Neural cell (in vitro differentiated cells): Measurements from ENCODE around the gene THYN1. TPM values are rescaled to one million over a fixed set of nuclear protein-coding genes. Genes with fewer than 3 reads are reported as not detected.

Experiments used
- H2AFZ ChIP-seq: fragments of 200-600, 300-800 bp; sonication (generic), shearing (Covaris generic); 2 replicates; pipeline ENCODE4 v1.6.0; 2014; ENCODE audit warnings: low read depth, mild to moderate bottlenecking, antibody characterized with exemption, low read length, moderate library complexity
- H3F3A ChIP-seq: fragments of 200-600 bp; shearing (Covaris generic); 2 replicates; pipeline ENCODE4 v1.6.1; 2016; ENCODE audit warnings: mild to moderate bottlenecking, moderate library complexity, mixed read lengths, antibody characterized with exemption, low read length; ENCODE audit not compliant: insufficient read depth, poor library complexity, severe bottlenecking
- H3K27ac ChIP-seq: fragments of 200-600, 300-800 bp; sonication (generic), shearing (Covaris generic); 2 replicates; pipeline ENCODE4 v1.5.1; 2014; ENCODE audit warnings: mild to moderate bottlenecking, low read length, moderate library complexity
- H3K27me3 ChIP-seq: fragments of 300-800, 200-600 bp; sonication (generic), shearing (Covaris generic); 2 replicates; pipeline ENCODE4 v1.6.0; 2014; ENCODE audit warnings: mild to moderate bottlenecking, low read depth, low read length, moderate library complexity; ENCODE audit not compliant: insufficient read depth
- H3K36me3 ChIP-seq: fragments of 300-800, 200-600 bp; sonication (generic), shearing (Covaris generic); 2 replicates; pipeline ENCODE4 v1.5.1; 2014; ENCODE audit warnings: mild to moderate bottlenecking, antibody characterized with exemption, low read length, moderate library complexity; ENCODE audit not compliant: insufficient read depth
- H3K4me2 ChIP-seq: fragments of 300-800, 200-600 bp; sonication (generic), shearing (Covaris generic); 2 replicates; pipeline ENCODE4 v1.6.0; 2014; ENCODE audit warnings: mild to moderate bottlenecking, low read length
- H3K4me3 ChIP-seq: fragments of 300-800, 200-600 bp; sonication (generic), shearing (Covaris generic); 2 replicates; pipeline ENCODE4 v1.5.1; 2014; ENCODE audit warnings: mild to moderate bottlenecking, low read length, moderate library complexity
- H3K79me2 ChIP-seq: fragments of 200-600 bp; shearing (Covaris generic); replicated peaks from 2 replicates; pipeline ENCODE4 v1.6.0; 2014; ENCODE audit warnings: mild to moderate bottlenecking, low read length, moderate library complexity; ENCODE audit not compliant: insufficient read depth
- H3K9ac ChIP-seq: fragments of 300-800, 200-600 bp; sonication (generic), shearing (Covaris generic); 2 replicates; pipeline ENCODE4 v1.6.1; 2016; ENCODE audit warnings: mild to moderate bottlenecking, low read length, mixed read lengths
- H3K9me2 ChIP-seq: fragments of 200-600 bp; shearing (Covaris generic); 2 replicates; pipeline ENCODE4 v1.6.1; 2016; ENCODE audit warnings: mild to moderate bottlenecking, low read length, mixed read lengths; ENCODE audit not compliant: insufficient read depth
- H3K9me3 ChIP-seq: fragments of 200-600, 300-800 bp; sonication (generic), shearing (Covaris generic); 2 replicates; pipeline ENCODE4 v1.6.1; 2016; ENCODE audit warnings: mild to moderate bottlenecking, mixed run types, low read length, moderate library complexity, mixed read lengths
- H4K20me1 ChIP-seq: fragments of 200-600 bp; shearing (Covaris generic); 2 replicates; pipeline ENCODE4 v1.6.1; 2016; ENCODE audit warnings: mild to moderate bottlenecking, mixed run types; ENCODE audit not compliant: insufficient read depth
- CTCF ChIP-seq: fragments of 450-650 bp; IDR thresholded peaks from 2 replicates; pipeline ENCODE4 v1.5.1; 2014; ENCODE audit warnings: antibody characterized with exemption, mild to moderate bottlenecking, moderate library complexity; ENCODE audit not compliant: poor library complexity, severe bottlenecking
- EP300 ChIP-seq: fragments of 450-650 bp; conservative IDR thresholded peaks from 2 replicates; pipeline ENCODE4 v1.6.1; 2014; ENCODE audit warnings: antibody characterized with exemption, mild to moderate bottlenecking, moderate library complexity; ENCODE audit not compliant: poor library complexity, severe bottlenecking
- EZH2 ChIP-seq: fragments of 200-600, 300-800 bp; shearing (Covaris generic), sonication (generic); IDR thresholded peaks from 2 replicates; pipeline ENCODE4 v1.6.1; 2014; ENCODE audit warnings: antibody characterized with exemption, low read length, borderline replicate concordance, mild to moderate bottlenecking; ENCODE audit not compliant: insufficient read depth, poor library complexity, severe bottlenecking
- MXI1 ChIP-seq: fragments of 450-650 bp; conservative IDR thresholded peaks from 2 replicates; pipeline ENCODE4 v1.6.1; 2014; ENCODE audit warnings: antibody characterized with exemption, mild to moderate bottlenecking; ENCODE audit not compliant: poor library complexity, severe bottlenecking
- POLR2AphosphoS5 ChIP-seq: IDR thresholded peaks from 2 replicates; pipeline ENCODE4 v1.6.1; 2012
- RAD21 ChIP-seq: fragments of 450-650 bp; conservative IDR thresholded peaks from 2 replicates; pipeline ENCODE4 v1.6.1; 2014; ENCODE audit warnings: antibody characterized with exemption, mild to moderate bottlenecking, moderate library complexity
- REST ChIP-seq: IDR thresholded peaks from 2 replicates; pipeline ENCODE4 v1.6.1; 2012; ENCODE audit warnings: borderline replicate concordance
- SMC3 ChIP-seq: fragments of 450-650 bp; conservative IDR thresholded peaks from 2 replicates; pipeline ENCODE4 v1.6.1; 2014; ENCODE audit warnings: antibody characterized with exemption, mild to moderate bottlenecking, moderate library complexity; ENCODE audit not compliant: poor library complexity
- TAF1 ChIP-seq: IDR thresholded peaks from 2 replicates; pipeline ENCODE4 v1.6.1; 2012; ENCODE audit warnings: low read depth
- polyA minus RNA-seq: library from RNA; depleted of rRNA, polyadenylated mRNA; stranded (reverse); fragments of >200 nt; gene quantifications from 2 replicates; pipeline ENCODE4 v1.2.3, GENCODE V29; 2014
- polyA plus RNA-seq: library from polyadenylated mRNA; depleted of rRNA; stranded (reverse); fragments of >200 nt; gene quantifications from 2 replicates; pipeline ENCODE4 v1.2.3, GENCODE V29; 2014

The THYN1 gene
- polyA plus RNA-seq (164 and 186 TPM in 2 replicates), polyA minus RNA-seq (63.0 and 72.6 TPM in 2 replicates)

- Histone ChIP-seq H3K9me2 (no peaks in the 10 kb centered on the region), H3K27ac (peak within 1 kb of the TSS; percentile 60), H3K9me3 (no peaks in the 10 kb centered on the region), H3K4me2 (peak within 1 kb of the TSS; percentile 92), H3K4me3 (peak within 1 kb of the TSS; percentile 97), H2AFZ (peak within 1 kb of the TSS; percentile 81), H3K79me2 (peaks cover 10% of the 10 kb centered on the region), H3K36me3 (peaks cover 6% of the 10 kb centered on the region), H3K27me3 (no peaks in the 10 kb centered on the region), H3F3A (no peaks in the 10 kb centered on the region), H4K20me1 (no peaks in the 10 kb centered on the region), H3K9ac (peak within 1 kb of the TSS; percentile 75)
- TF ChIP-seq MXI1 (peak; percentile 83), CTCF (peak; percentile 53), REST (peak; percentile 39), RAD21 (peak; percentile 57), EP300 (peak; percentile 60), EZH2 (no peak), SMC3 (peak; percentile 52), POLR2AphosphoS5 (peak; percentile 73), TAF1 (peak; percentile 23)
These were observed at the start of gene THYN1, which contains the start of gene ACAD8 for GRCh38 chr11:134253188-134253993. TSS of gene THYN1 (minus strand) at chr11:134253352. CDS start at chr11:134252882, 470 bp downstream. TSS of gene ACAD8 (plus strand) at chr11:134253568. CDS start at chr11:134253601, 33 bp downstream.

DNA sequence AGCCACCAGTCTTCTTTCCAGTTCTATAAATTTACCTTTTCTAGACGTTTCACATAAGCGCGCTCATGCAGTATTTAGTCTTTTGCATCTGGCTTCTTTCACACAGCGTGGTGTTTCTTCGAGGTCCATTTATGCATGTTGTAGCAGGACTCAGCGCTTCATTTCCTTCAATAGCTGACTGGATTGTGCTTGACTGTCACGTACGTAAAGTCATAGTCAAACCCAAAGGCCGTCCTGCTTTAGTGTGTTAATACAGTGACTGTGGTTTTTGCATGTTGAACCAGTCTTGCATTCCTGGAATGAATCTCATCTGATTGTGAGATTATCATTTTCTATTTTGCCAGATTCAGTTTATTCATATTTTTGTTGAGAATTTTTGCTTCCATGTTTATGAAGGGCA, 41.5 kb upstream of the THYN1 start:
- Histone ChIP-seq H3K4me2 (no peak overlapping the region), H2AFZ (no peak overlapping the region), H3K27ac (no peak overlapping the region), H4K20me1 (no peaks in the 10 kb centered on the region), H3F3A (no peaks in the 10 kb centered on the region), H3K9me3 (no peaks in the 10 kb centered on the region), H3K9ac (no peak overlapping the region), H3K9me2 (no peaks in the 10 kb centered on the region), H3K79me2 (no peaks in the 10 kb centered on the region), H3K4me3 (no peak overlapping the region), H3K36me3 (no peaks in the 10 kb centered on the region), H3K27me3 (no peaks in the 10 kb centered on the region)
- TF ChIP-seq TAF1: no peak
- no peak for TF ChIP-seq EP300
- TF ChIP-seq RAD21: no peak
- no peak for TF ChIP-seq EZH2
- no peak for TF ChIP-seq REST
- no peak for TF ChIP-seq SMC3
- TF ChIP-seq POLR2AphosphoS5: no peak
- no peak for TF ChIP-seq MXI1
- TF ChIP-seq CTCF: no peak
